Measurements from ENCODE around the gene PBX1.

Gene PBX1

DNA sequence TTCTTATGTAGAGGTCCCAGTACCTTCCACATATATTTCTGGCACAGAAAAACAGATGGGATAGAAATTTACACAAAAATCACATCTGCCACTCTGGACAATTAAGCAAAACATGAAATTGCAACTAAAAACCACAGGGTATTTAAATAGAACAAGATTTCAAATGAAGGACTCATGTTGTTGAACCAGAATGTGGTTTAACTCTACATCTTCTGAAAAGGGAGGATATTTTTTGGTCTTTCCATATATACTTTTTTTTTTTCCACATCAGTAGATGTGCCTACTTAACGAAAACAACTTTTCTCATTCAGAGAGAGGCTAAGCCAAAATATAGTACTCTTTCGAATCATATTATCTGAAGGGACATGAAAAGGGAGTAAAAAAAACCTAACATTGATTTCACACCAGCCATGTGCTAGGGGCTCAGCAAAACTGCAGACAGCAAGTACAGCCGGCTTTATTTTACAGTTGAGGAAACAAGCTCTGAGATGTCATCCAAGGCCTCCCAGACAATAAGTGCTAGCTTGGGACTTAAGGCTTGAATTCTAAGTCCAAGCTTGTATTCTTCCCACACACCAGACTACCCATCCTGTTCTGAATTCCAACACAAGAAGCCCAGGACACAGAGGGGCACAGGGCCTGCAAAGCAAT is 208.9 kb downstream of the PBX1 start:
- DNase-seq, result peak; percentile 95

GRCh38 chr1:164768619-164769018 is 209.6 kb downstream of the PBX1 start:
- no peak for DNase-seq

GRCh38 chr1:164769486-164770130 is 210.6 kb downstream of the PBX1 start:
- no peak for DNase-seq

DNA sequence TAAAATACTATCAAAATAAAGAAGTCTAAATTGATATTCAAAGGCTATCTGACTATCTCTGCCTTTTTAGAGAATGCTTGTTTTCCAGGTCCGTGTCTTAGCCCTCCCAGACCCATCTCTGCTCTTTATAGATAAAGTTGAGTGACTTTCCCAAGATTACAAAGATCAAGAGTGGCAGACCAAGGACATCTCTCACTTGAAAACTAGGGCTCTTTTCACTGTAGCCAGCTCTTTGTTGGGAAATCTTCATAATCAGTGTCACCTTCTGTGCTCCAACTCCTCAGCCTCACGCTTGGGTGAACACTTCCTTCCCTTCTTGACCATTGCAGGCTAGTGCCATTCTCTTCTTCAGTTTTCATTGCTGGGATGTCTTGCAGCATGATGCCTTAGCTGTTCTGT is 211.1 kb downstream of the PBX1 start:
- no peak for DNase-seq

DNA sequence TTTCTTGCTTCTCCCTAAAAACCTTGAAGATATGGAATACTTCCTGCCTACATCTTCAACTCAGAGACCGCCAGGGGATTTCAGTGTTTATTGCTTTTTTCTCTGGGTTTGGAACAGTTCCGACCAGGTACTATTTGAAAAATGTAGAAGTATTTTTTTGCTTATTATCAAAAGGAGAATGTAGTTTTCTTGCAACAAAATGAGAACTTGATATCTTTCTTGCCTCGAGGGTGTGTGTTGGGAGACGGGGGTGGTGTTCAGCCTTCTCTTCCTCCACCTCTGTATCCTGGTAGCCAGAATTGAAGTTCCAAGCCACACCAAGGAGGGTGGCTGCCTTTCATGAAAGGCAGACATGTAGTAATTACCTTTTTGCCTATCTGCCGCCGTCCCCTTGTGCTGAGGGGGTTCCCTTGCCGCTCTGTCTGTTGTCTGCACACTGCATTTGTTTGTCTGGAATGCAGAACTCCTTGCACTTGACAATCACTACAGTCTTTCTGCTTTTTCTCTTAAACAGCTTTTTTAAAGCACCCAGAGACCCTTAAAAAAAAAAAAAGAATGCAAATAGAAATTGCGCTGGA is 212.1 kb downstream of the PBX1 start:
- DNase-seq, result no peak

- DNase-seq, result no peak
These were observed 212.8 kb downstream of the PBX1 start for GRCh38 chr1:164771619-164772361.

DNA sequence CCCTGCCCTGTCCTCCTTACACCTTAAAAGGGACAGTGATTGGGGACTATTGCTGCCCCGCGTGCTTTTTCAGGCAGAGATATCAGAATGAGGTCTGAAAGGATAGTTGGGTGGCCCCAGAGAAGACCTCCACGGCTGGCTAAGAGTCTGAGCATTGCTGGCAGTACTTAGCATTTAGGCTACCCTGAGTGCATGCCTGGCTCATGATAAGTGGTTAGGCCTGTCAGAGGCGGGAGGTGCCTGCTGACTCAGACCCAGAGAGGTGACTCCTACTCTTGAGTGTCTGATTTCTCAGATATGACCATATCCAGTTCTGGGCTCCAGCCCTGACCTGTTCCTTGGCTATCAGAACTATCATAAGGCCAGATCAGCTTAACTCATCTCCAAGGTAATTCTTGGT is 213.7 kb downstream of the PBX1 start:
- no peak for DNase-seq

- no peak for DNase-seq
These were observed 214.1 kb downstream of the PBX1 start for GRCh38 chr1:164773102-164773501.

GRCh38 chr1:164774413-164774812 is 215.4 kb downstream of the PBX1 start:
- no peak for DNase-seq

DNA sequence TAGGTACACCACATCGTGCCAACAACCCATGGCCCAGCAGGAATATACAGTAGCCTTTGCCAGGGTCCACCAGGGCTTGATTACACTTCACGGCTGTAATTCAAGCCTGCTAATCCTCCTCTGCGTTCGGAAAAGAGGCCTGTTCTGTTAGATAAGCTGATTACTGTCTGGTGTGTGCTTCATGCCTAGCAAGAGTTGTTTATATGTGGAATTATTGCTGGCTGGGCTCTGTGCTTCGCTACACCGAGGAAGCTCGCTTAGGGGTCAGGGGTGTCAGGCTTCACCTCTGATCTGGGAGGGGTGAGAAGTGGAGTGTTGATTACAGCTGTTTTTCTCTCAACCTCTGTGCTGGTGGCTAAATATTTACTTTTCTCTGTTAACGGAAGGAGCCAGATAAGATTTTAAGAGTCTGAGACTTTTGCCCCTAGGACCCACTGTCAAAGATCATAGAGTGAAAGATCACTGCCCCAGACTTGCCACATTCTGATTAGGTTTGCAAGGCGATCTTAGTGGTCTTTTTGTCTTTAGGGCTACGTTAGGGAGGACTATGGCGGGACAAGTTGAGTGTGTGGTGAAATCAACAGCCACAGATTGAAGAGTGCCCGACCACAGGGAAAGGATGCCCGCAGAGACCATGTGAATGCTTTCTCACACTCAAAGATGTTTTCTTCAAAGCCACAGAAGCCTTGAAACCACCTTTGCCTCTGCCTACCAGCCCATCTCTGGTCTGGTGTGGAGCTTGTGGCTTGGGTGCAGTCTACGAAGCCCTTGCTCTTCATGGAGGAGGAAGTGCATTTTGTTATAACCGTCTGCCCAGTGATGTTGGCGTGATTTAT is 216.1 kb downstream of the PBX1 start:
- no peak for DNase-seq

- no peak for DNase-seq
These were observed 218.5 kb downstream of the PBX1 start for GRCh38 chr1:164777518-164777917.

DNA sequence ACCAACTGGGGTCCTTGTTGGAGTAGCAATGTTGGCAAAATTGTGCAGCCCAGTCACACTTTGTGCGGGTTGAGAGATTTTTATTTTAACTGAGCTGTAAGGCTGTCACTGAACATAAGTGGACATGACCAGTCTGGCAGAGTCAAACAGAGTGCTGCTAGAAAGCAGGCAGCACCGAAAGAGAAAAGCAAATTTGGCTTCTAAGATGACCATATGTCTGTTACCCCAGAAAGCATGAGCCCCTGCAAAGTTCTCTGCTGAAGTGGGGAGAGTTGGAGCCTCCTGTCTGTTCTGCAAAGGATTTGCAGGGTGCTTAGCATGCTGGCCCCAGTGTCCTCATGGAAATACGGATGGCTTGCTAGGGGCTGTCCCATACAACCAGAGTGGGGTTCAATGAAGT is 220.4 kb downstream of the PBX1 start:
- no peak for DNase-seq

GRCh38 chr1:164780111-164780812 is 221.3 kb downstream of the PBX1 start:
- no peak for DNase-seq

DNA sequence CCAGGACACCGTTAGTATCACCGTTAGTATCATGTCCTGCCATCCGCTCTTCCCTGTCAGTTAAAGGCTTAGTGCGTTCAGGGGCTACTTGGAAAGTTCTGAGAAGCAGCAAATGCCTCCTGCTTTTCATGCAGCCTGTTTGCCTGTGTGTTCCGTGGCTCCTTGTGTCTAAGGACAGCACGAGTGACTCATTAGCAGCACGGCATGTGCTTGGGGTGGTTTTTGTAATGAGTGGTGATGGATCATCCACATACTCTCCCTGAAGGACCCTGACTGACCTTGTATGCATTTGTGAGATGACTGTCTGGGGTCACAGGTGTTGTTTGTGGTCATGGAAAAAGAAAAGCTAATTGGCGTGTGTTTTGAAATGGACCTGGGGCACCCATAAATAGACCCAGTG is 221.9 kb downstream of the PBX1 start:
- no peak for DNase-seq

- DNase-seq, result no peak
These were observed 223.0 kb downstream of the PBX1 start for GRCh38 chr1:164781972-164782371.

DNA sequence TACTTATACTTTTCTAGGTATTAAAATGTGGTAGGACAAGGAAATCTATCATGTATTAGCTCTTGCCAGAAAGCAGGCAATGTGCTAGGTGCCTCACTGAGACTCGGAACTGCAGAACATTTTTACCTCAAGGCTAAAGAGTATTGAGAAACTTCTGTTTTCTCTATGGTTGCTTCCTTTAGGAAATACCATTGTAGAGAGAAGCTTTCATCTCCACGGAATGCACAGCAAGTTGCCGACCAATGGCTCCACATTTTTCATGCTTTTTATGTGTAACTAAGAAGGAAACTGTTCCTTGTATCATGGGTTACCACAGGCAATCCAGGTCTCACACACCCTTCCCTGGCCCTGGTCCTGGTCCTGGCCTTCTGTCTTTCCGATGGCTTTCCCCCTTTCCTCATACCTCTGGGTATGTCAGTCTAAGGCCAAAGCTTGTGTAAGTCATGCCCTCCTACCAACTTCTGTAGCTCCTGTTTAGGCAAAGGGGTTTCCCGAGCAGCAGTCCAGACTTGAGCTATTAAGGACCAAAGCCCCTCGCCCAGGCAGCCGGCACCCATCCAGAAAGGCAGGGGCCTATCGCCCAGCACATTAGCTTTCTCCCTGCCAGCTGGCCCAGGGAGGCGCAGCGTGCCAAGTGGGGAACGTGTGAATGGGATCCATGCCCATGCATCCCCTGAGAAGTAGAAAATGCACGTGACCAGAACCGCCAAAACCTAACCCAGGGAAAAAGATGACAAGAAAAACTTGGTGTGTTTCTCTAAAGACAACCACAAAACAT is 225.0 kb downstream of the PBX1 start:
- peak; percentile 53 for DNase-seq

DNA sequence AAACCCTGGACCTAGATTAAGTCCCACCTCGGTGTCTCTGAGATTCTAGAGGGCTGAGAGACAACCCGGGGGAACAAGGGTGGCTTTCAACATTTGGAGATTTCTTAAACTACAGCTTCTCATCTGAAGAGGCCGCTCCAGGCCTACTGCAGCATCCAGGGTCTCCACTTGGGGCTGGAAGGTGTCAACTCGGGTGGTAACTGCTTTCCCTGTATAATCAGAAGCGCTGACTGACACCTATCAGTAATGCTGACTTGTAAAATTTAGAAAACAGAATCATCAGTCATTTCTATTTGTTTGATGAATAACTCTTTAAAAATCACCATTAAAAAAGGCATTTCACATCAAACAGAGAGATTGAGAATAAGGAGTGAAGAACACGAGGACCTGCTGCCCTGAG is 226.0 kb downstream of the PBX1 start:
- no peak for DNase-seq

DNA sequence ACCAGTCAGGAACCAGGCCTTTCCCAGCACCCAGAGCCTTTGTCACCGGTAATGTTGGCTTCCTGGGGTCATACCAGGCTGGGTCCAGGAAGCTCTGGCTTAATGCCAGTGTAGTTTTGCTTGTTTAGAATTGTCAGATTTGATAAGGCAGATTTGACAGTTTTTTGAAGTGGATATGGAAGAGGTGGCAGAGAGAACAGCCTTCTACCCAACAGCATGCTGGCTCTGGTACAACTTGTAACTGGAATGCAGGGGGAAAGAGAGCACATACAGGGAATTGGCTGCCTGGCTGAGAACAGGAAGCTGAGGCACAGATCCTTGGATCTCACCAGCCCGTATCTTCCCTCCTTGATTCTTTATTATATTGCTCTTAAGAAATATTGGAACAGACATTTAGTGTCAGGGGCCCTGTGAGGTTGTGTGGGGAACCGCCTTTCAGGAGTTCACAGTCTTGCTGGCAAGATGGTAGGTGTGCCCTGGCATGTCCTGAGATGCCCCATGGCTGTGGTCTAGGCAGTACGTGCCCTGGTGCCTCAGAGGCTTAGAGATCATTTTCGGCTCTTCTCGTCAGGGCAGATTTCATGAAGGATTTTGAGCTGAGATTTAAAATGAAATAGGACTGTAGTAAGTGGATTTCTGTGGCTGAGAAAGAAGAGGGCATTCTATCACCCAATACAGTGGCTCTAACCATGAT is 227.0 kb downstream of the PBX1 start:
- no peak for DNase-seq

DNA sequence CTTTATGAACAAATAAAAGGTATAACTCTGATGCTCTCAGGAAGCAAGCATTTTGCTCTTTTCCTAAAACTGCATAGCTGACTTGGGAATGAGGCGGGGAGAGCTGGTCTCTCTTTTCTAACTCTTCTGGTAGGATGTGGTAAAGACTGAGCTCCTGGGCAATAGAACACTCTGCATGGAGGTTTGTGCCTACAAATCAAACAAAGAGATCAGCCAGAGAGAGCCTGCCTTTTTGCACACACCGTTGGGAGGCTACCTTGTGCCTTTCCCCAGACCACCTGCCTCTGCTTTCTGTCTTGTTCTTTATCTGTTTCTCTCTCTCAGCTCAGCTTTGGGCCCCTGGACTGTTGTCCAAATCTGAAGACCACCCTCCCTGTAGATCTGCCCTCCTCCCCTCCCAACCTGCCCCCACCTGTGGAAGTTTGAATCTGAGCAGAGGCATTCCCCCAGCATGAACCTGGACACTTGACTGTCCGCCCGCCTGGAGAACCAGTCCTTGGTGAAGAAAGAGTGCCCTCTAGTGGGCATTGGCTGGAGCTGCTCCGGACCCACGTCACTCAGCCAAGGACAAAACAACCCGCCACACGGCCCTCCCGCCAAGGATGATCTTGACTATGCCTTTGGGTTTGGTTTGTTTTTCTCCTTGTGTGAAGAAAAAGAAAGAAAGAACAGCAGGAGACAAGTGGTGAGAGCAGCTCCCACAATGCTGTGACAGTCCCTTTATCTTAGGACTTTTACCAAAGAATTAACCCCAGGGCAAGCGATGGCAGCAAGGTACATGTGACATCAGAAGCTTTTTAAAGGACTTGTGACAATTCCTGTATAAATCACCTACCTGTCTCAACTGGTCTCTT is 228.2 kb downstream of the PBX1 start:
- peak; percentile 87 for DNase-seq

DNA sequence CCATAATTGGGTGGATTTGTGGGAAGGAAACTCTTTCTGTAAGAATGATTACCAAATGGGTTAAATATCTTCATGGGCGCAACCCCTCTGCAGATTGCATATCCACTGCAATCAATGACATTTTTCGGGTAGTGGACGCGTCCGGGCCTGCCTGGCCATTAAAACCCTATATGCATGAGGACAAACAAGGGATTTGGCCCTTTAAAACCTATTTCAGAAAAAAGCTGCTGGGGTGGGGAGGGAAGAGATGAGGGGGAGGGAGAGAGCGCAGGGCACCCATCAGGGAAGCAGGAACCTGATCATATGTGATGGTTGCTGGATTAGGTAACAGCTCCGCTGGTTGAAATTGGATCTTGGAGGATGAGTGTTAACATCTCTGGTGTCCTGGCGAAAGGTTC is 228.8 kb downstream of the PBX1 start:
- DNase-seq, result no peak
